T-helper 1 cell treated with Interleukin-12 subunit alpha and Interleukin-12 subunit beta and Interleukin-4 antibody, amounts not matched to agents 30 μg/mL and 1 μg/mL, for 36 hours (primary cell): ENCODE data around the gene UGT1A9.
"Not testable (repeated sequence)": the region's sequence is repeated elsewhere in the genome, so short reads cannot be mapped to it uniquely, and the experiment has no call there.

Source experiments
- H3K27ac Mint-ChIP-seq: one replicate; pipeline ENCODE4 v1.8.0; 2021; ENCODE audit warnings: mild to moderate bottlenecking, mixed read lengths
- H3K27me3 Mint-ChIP-seq: one replicate; pipeline ENCODE4 v1.8.0; 2021; ENCODE audit warnings: low read depth, mixed read lengths
- H3K36me3 Mint-ChIP-seq: one replicate; pipeline ENCODE4 v1.8.0; 2021; ENCODE audit warnings: low read depth, mixed read lengths
- H3K4me1 Mint-ChIP-seq: one replicate; pipeline ENCODE4 v1.8.0; 2021; ENCODE audit warnings: low read depth, mixed read lengths
- H3K4me3 Mint-ChIP-seq: one replicate; pipeline ENCODE4 v1.8.0; 2021; ENCODE audit warnings: mild to moderate bottlenecking, moderate library complexity, mixed read lengths
- H3K9me3 Mint-ChIP-seq: one replicate; pipeline ENCODE4 v1.8.0; 2021; ENCODE audit warnings: mixed read lengths

The UGT1A9 gene

GRCh38 chr2:233691443-233692433 is 20.0 kb downstream of the UGT1A9 start:
- Mint-ChIP-seq H3K9me3 (no peaks in the 10 kb centered on the region), H3K27me3 (peaks cover 11% of the 10 kb centered on the region), H3K4me1 (no peaks in the 10 kb centered on the region), H3K27ac (no peak overlapping the region), H3K4me3 (no peak overlapping the region), H3K36me3 (no peaks in the 10 kb centered on the region)

DNA sequence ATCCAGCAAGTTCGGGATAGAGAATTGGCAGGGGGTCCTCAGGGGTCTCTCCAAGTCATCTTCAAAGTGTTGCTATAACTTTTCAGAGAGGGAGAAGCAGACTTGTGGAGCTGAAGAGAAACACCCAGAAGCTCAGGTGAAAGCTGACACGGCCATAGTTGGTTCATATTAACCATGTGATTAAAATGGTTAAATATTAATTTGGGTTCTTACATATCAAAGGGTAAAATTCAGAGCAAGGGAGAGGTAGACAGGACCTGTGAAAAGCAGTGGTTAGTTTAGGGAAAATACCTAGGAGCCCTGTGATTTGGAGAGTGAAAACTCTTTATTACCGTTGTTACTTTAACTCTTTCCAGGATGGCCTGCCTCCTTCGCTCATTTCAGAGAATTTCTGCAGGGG is 20.9 kb downstream of the UGT1A9 start, which contains the start of gene UGT1A6:
Gene UGT1A6 (plus strand): TSS at position 243 of the 400 bp plus-strand sequence. CDS start 115 bp downstream, at position 358.
- no peak within 1 kb of the TSS for H3K27ac Mint-ChIP-seq
- H3K4me3 Mint-ChIP-seq: no peak within 1 kb of the TSS
- no peaks in the 10 kb centered on the region for H3K36me3 Mint-ChIP-seq
- no peaks in the 10 kb centered on the region for H3K4me1 Mint-ChIP-seq
- H3K9me3 Mint-ChIP-seq: no peaks in the 10 kb centered on the region
- peaks cover 14% of the 10 kb centered on the region for H3K27me3 Mint-ChIP-seq

- Mint-ChIP-seq H3K4me3 (no peak overlapping the region), H3K27me3 (peaks cover 6% of the 10 kb centered on the region), H3K9me3 (no peaks in the 10 kb centered on the region), H3K27ac (no peak overlapping the region), H3K4me1 (no peaks in the 10 kb centered on the region), H3K36me3 (no peaks in the 10 kb centered on the region)
These were observed 22.3 kb downstream of the UGT1A9 start for GRCh38 chr2:233693963-233694362.

- no peaks in the 10 kb centered on the region for H3K4me1 Mint-ChIP-seq
- H3K36me3 Mint-ChIP-seq: no peaks in the 10 kb centered on the region
- H3K27me3 Mint-ChIP-seq: peaks cover 8% of the 10 kb centered on the region
- no peak overlapping the region for H3K4me3 Mint-ChIP-seq
- no peak overlapping the region for H3K27ac Mint-ChIP-seq
- H3K9me3 Mint-ChIP-seq: no peaks in the 10 kb centered on the region
These were observed 27.0 kb downstream of the UGT1A9 start for GRCh38 chr2:233698740-233699139.

DNA sequence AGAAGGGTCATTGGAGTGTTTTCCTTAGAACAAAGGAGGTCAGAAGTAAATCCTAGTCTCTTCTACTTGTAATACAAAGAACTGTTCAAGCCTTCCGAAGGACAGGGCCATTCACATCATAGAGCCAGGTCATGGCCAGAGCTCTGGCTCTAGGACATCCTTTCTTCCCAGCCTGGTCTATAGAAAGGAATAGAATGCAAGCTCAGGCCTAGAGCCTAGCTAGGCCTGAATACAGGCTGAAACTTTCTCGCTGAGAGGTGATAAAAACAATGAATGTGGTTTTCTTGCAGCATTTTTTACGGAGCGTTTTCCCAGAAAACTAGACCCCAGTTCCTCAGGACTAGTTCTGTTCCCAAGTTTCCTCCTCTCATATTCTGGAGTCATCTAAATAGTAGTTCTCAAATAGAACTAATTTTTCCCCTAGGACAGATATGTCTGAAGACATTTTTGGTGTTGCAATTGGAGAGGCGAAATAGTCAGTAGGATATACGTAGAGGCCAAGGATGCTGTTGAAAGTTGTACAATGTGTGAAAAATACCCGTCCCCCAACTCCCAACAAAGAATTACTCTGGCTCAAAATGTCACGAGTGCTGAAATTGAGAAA is 27.8 kb downstream of the UGT1A9 start:
- Mint-ChIP-seq H3K4me1 (no peaks in the 10 kb centered on the region), H3K4me3 (no peak overlapping the region), H3K36me3 (no peaks in the 10 kb centered on the region), H3K9me3 (no peaks in the 10 kb centered on the region), H3K27ac (no peak overlapping the region), H3K27me3 (peaks cover 14% of the 10 kb centered on the region)

DNA sequence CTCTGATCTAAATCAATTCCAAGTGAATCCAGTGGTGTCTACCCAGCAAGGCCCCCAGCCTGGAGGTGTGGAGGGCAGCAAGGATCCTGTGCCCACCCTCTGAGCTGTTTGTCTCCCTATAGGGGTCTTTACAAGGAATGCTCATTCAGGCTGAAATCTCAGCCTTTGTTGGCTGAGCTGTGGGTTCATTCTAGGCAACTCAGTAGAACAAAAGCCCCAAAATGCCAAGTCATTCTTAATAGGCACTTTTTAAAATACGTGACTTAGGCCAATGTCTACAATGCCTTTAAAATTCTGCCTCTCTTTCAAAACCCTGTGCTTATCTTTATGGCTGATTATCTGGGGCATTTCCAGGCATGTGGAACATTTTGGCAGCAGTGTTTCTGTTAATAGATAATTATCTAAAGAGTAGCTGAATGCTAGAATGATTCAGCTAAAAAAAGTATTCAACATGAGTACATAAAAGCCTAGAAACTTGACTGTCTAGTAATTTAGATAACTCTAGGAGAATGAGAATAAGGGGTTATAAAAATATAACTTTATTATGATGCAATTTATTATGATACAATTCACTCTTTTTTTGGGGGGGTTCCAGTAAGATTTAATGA is 28.4 kb downstream of the UGT1A9 start:
- Mint-ChIP-seq H3K27me3 (peaks cover 15% of the 10 kb centered on the region), H3K4me1 (no peaks in the 10 kb centered on the region), H3K36me3 (no peaks in the 10 kb centered on the region), H3K9me3 (no peaks in the 10 kb centered on the region), H3K4me3 (no peak overlapping the region), H3K27ac (no peak overlapping the region)

DNA sequence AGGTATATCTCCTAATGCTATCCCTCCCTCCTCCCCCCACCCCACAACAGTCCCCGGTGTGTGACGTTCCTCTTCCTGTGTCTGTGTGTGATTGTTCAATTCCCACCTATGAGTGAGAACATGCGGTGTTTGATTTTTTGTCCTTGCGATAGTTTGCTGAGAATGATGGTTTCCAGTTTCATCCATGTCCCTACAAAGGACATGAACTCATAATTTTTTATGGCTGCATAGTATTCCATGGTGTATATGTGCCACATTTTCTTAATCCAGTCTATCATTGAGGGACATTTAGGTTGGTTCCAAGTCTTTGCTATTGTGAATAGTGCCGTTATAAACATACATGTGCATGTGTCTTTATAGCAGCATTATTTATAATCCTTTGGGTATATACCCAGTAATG is 29.1 kb downstream of the UGT1A9 start:
- not testable (repeated sequence) for H3K36me3 Mint-ChIP-seq, H3K4me3 Mint-ChIP-seq, H3K9me3 Mint-ChIP-seq, H3K4me1 Mint-ChIP-seq, H3K27ac Mint-ChIP-seq
- H3K27me3 Mint-ChIP-seq: peaks cover 20% of the 10 kb centered on the region

GRCh38 chr2:233702238-233702637 is 30.5 kb downstream of the UGT1A9 start:
- Mint-ChIP-seq H3K4me1 (no peaks in the 10 kb centered on the region), H3K27me3 (peaks cover 17% of the 10 kb centered on the region), H3K36me3 (no peaks in the 10 kb centered on the region), H3K27ac (no peak overlapping the region), H3K9me3 (no peaks in the 10 kb centered on the region), H3K4me3 (no peak overlapping the region)

DNA sequence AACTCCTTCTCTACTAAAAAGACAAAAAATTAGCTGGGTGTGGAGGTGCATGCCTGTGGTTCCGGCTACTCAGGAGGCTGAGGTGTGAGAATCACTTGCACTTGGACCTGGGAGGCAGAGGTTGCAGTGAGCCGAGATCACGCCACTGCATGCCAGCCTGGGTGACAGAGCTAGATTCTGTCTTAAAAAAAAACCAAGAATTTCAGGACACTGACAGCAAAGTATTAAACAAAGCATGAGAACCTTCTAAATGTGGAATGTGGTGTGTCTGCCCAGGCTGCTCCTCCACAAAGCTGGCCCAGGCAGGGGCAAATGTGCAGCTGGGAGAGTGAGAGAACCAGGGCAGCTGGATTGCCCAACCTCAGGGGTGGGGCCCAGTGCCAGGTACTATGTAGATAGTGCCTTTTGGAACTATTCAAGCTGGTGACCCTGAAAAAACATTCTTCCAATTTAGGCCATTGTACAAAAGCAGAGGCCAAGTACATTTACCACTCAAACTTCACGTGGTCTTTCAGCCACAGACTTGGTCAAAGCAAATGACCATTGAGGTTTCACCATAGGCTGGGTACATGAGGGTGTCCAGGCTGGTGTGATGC is 34.3 kb downstream of the UGT1A9 start:
- no peak overlapping the region for H3K27ac Mint-ChIP-seq
- H3K27me3 Mint-ChIP-seq: peaks cover 25% of the 10 kb centered on the region
- H3K9me3 Mint-ChIP-seq: no peaks in the 10 kb centered on the region
- H3K36me3 Mint-ChIP-seq: no peaks in the 10 kb centered on the region
- no peaks in the 10 kb centered on the region for H3K4me1 Mint-ChIP-seq
- H3K4me3 Mint-ChIP-seq: no peak overlapping the region

- H3K36me3 Mint-ChIP-seq: no peaks in the 10 kb centered on the region
- no peak overlapping the region for H3K4me3 Mint-ChIP-seq
- H3K27ac Mint-ChIP-seq: no peak overlapping the region
- no peaks in the 10 kb centered on the region for H3K4me1 Mint-ChIP-seq
- H3K27me3 Mint-ChIP-seq: peaks cover 25% of the 10 kb centered on the region
- no peaks in the 10 kb centered on the region for H3K9me3 Mint-ChIP-seq
These were observed 35.0 kb downstream of the UGT1A9 start for GRCh38 chr2:233706720-233707119.

- H3K4me3 Mint-ChIP-seq: no peak overlapping the region
- no peaks in the 10 kb centered on the region for H3K4me1 Mint-ChIP-seq
- no peak overlapping the region for H3K27ac Mint-ChIP-seq
- H3K36me3 Mint-ChIP-seq: no peaks in the 10 kb centered on the region
- peaks cover 32% of the 10 kb centered on the region for H3K27me3 Mint-ChIP-seq
- no peaks in the 10 kb centered on the region for H3K9me3 Mint-ChIP-seq
These were observed 36.4 kb downstream of the UGT1A9 start for GRCh38 chr2:233707940-233708644.

- Mint-ChIP-seq H3K27me3 (peaks cover 37% of the 10 kb centered on the region), H3K9me3 (no peaks in the 10 kb centered on the region), H3K4me1 (no peaks in the 10 kb centered on the region), H3K36me3 (no peaks in the 10 kb centered on the region), H3K4me3 (no peak overlapping the region), H3K27ac (no peak overlapping the region)
These were observed 37.2 kb downstream of the UGT1A9 start for GRCh38 chr2:233708942-233709341.

- H3K27ac Mint-ChIP-seq: no peak overlapping the region
- H3K27me3 Mint-ChIP-seq: peaks cover 36% of the 10 kb centered on the region
- no peaks in the 10 kb centered on the region for H3K36me3 Mint-ChIP-seq
- H3K9me3 Mint-ChIP-seq: no peaks in the 10 kb centered on the region
- no peaks in the 10 kb centered on the region for H3K4me1 Mint-ChIP-seq
- no peak overlapping the region for H3K4me3 Mint-ChIP-seq
These were observed 39.8 kb downstream of the UGT1A9 start for GRCh38 chr2:233711312-233712008.
